HG03066 (cell line): ENCODE results near the gene C20orf202.

Source experiments
- ATAC-seq: cut with Tn5 transposase; IDR thresholded peaks from one replicate; pipeline ENCODE4 v1.9.1; 2021; ENCODE audit warnings: low read depth; ENCODE audit not compliant: unreplicated experiment

C20orf202 gene

GRCh38 chr20:1184260-1184637 lies 19.0 kb upstream of the C20orf202 start:
- ATAC-seq = no peak

- no peak for ATAC-seq
Measured at GRCh38 chr20:1184638-1185315, 18.5 kb upstream of the C20orf202 start, which contains the start of gene TMEM74B. Gene TMEM74B, minus strand, starts transcription at chr20:1184981. Its CDS starts 1,180 bp downstream, at chr20:1183801.

- no peak for ATAC-seq
Measured at GRCh38 chr20:1185316-1185741, 17.9 kb upstream of the C20orf202 start.

- no peak for ATAC-seq
Measured at GRCh38 chr20:1185790-1186334, 17.4 kb upstream of the C20orf202 start.

- no peak for ATAC-seq
Measured at GRCh38 chr20:1186367-1186991, 16.8 kb upstream of the C20orf202 start.

- ATAC-seq = no peak
Measured at GRCh38 chr20:1187605-1188171, 15.6 kb upstream of the C20orf202 start.

- ATAC-seq = no peak
Measured at GRCh38 chr20:1188347-1188746, 14.9 kb upstream of the C20orf202 start.

- no peak for ATAC-seq
Measured at GRCh38 chr20:1189827-1190226, 13.4 kb upstream of the C20orf202 start.

- no peak for ATAC-seq
Measured at GRCh38 chr20:1190847-1191246, 12.4 kb upstream of the C20orf202 start.

GRCh38 chr20:1191299-1191698 lies 12.0 kb upstream of the C20orf202 start:
- no peak for ATAC-seq

GRCh38 chr20:1195226-1195625 lies 8.0 kb upstream of the C20orf202 start:
- no peak for ATAC-seq

- no peak for ATAC-seq
Measured at GRCh38 chr20:1196634-1197033, 6.6 kb upstream of the C20orf202 start.

GRCh38 chr20:1197801-1198200 lies 5.5 kb upstream of the C20orf202 start:
- ATAC-seq = no peak

GRCh38 chr20:1198751-1199150 lies 4.5 kb upstream of the C20orf202 start:
- ATAC-seq = no peak

- ATAC-seq = no peak
Measured at GRCh38 chr20:1199212-1199873, 3.9 kb upstream of the C20orf202 start.

GRCh38 chr20:1199964-1200363 lies 3.3 kb upstream of the C20orf202 start:
- no peak for ATAC-seq

GRCh38 chr20:1203630-1204029 lies 376 bp downstream of the C20orf202 start:
- ATAC-seq = no peak

- ATAC-seq = no peak
Measured at GRCh38 chr20:1204113-1204512, 859 bp downstream of the C20orf202 start.

- no peak for ATAC-seq
Measured at GRCh38 chr20:1204576-1204975, 1.3 kb downstream of the C20orf202 start.

- ATAC-seq = no peak
Measured at GRCh38 chr20:1205802-1206201, 2.5 kb downstream of the C20orf202 start.
